ENCODE data around the gene NDUFA6.
"Not testable (repeated sequence)": the region's sequence is repeated elsewhere in the genome, so short reads cannot be mapped to it uniquely, and the experiment has no call there.

NDUFA6 gene

GRCh38 chr22:42079319-42080251 is 11.0 kb downstream of the NDUFA6 start, which contains the start of gene SMDT1:
Gene SMDT1 (plus strand): TSS chr22:42079700. CDS start chr22:42079769, 69 bp downstream.
- H3K4me3 ChIP-seq (ENCODE audit: low read length): peak within 1 kb of the TSS; percentile 95
- no peak for TF ChIP-seq ZNF274 (IDR thresholded peaks at IDR 0.05; ENCODE audit: low read depth, low read length)

GRCh38 chr22:42078469-42079318 is 11.9 kb downstream of the NDUFA6 start:
- no peak for TF ChIP-seq ZNF274 (IDR thresholded peaks at IDR 0.05; ENCODE audit: low read depth, low read length)
- H3K4me3 ChIP-seq (ENCODE audit: low read length): peak overlapping the region; percentile 95; the same call in 1 of the 2 replicates

GRCh38 chr22:42077486-42078125 is 13.0 kb downstream of the NDUFA6 start:
- TF ChIP-seq ZNF274 (IDR thresholded peaks at IDR 0.05; ENCODE audit: low read depth, low read length): no peak
- H3K4me3 ChIP-seq (ENCODE audit: low read length): no peak overlapping the region

- TF ChIP-seq ZNF274 (IDR thresholded peaks at IDR 0.05; ENCODE audit: low read depth, low read length): no peak
- H3K4me3 ChIP-seq (ENCODE audit: low read length): no peak overlapping the region
These were observed 13.6 kb downstream of the NDUFA6 start for GRCh38 chr22:42076764-42077485.

- TF ChIP-seq ZNF274 (IDR thresholded peaks at IDR 0.05; ENCODE audit: low read depth, low read length): no peak
- no peak overlapping the region; the same call in 1 of the 2 replicates for H3K4me3 ChIP-seq (ENCODE audit: low read length)
These were observed 15.5 kb downstream of the NDUFA6 start for GRCh38 chr22:42074846-42075676.

- no peak for TF ChIP-seq ZNF274 (IDR thresholded peaks at IDR 0.05; ENCODE audit: low read depth, low read length)
- peak within 1 kb of the TSS; percentile 48; the same call in 1 of the 2 replicates for H3K4me3 ChIP-seq (ENCODE audit: low read length)
These were observed 16.3 kb downstream of the NDUFA6 start, which contains the start of gene PHETA2 for GRCh38 chr22:42074132-42074811. Gene PHETA2 (plus strand): TSS chr22:42074248. CDS start chr22:42077294, 3,046 bp downstream.

- no peak overlapping the region; the same call in 1 of the 2 replicates for H3K4me3 ChIP-seq (ENCODE audit: low read length)
- TF ChIP-seq ZNF274 (IDR thresholded peaks at IDR 0.05; ENCODE audit: low read depth, low read length): no peak
These were observed 16.9 kb downstream of the NDUFA6 start for GRCh38 chr22:42073621-42074041.

- no peak overlapping the region for H3K4me3 ChIP-seq (ENCODE audit: low read length)
- TF ChIP-seq ZNF274 (IDR thresholded peaks at IDR 0.05; ENCODE audit: low read depth, low read length): no peak
These were observed 17.8 kb downstream of the NDUFA6 start for GRCh38 chr22:42072606-42073330.

- H3K4me3 ChIP-seq (ENCODE audit: low read length): not testable (repeated sequence)
These were observed 19.1 kb downstream of the NDUFA6 start for GRCh38 chr22:42071508-42071907.

GRCh38 chr22:42070517-42071422 is 19.8 kb downstream of the NDUFA6 start, which contains the start of gene NAGA:
Gene NAGA (minus strand): TSS chr22:42070812. CDS start chr22:42070297, 515 bp downstream.
- H3K4me3 ChIP-seq (ENCODE audit: low read length): peak within 1 kb of the TSS; percentile 58; the same call in 1 of the 2 replicates

More at GRCh38 chr22:42070517-42071422, 19.8 kb downstream of the NDUFA6 start, which contains the start of gene NAGA:
- TF ChIP-seq ZNF274 (IDR thresholded peaks at IDR 0.05; ENCODE audit: low read depth, low read length): no peak

All from GM08714 (cell line).